Fibroblast of lung (primary cell): ENCODE results near the gene SLC44A5.
"Not testable (repeated sequence)": the region's sequence is repeated elsewhere in the genome, so short reads cannot be mapped to it uniquely, and the experiment has no call there.

Experiments used
- EZH2 ChIP-seq: IDR thresholded peaks from 2 replicates; pipeline ENCODE4 v1.5.1; 2012; ENCODE audit warnings: low read length, control low read depth, mild to moderate bottlenecking; ENCODE audit errors: missing control alignments
- TF ChIP-seq, protein P1 (sequence below), 2 donors: IDR thresholded peaks in 1 of 2; conservative IDR thresholded peaks in 1 of 2; 1 replicate in 1 of 2; 2 replicates in 1 of 2; pipeline ENCODE4 v1.5.1; 2011 to 2012; ENCODE audit warnings: low read length in 2 of 2, control low read depth in 1 of 2, inconsistent platforms in 1 of 2, low read depth in 1 of 2, mild to moderate bottlenecking in 1 of 2

DNA sequence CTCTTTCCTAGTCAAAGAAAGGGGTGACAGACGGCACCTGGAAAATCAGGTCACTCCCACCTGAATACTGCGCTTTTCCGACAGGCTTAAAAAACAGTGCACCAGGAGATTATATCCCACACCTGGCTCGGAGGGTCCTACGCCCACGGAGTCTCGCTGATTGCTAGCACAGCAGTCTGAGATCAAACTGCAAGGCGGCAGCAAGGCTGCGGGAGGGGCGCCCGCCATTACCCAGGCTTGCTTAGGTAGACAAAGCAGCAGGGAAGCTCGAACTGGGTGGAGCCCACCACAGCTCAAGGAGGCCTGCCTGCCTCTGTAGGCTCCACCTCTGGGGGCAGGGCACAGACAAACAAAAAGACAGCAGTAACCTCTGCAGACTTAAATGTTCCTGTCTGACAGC, 134.4 kb downstream of the SLC44A5 start:
- TF ChIP-seq, protein P1, sequence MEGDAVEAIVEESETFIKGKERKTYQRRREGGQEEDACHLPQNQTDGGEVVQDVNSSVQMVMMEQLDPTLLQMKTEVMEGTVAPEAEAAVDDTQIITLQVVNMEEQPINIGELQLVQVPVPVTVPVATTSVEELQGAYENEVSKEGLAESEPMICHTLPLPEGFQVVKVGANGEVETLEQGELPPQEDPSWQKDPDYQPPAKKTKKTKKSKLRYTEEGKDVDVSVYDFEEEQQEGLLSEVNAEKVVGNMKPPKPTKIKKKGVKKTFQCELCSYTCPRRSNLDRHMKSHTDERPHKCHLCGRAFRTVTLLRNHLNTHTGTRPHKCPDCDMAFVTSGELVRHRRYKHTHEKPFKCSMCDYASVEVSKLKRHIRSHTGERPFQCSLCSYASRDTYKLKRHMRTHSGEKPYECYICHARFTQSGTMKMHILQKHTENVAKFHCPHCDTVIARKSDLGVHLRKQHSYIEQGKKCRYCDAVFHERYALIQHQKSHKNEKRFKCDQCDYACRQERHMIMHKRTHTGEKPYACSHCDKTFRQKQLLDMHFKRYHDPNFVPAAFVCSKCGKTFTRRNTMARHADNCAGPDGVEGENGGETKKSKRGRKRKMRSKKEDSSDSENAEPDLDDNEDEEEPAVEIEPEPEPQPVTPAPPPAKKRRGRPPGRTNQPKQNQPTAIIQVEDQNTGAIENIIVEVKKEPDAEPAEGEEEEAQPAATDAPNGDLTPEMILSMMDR (conservative IDR thresholded peaks at IDR 0.05 in 1 of 2, IDR thresholded peaks at IDR 0.05 in 1 of 2; ENCODE audit: low read depth in 1 of 2, low read length in 2 of 2) = not testable (repeated sequence)
- TF ChIP-seq EZH2 = not testable (repeated sequence)
